Activated effector memory CD4-positive, alpha-beta T cell treated with anti-CD3 and anti-CD28 coated beads, Interleukin-2, amount 50 U/mL, for 16 hours (primary cell): ENCODE data around the gene COIL.
A peak's percentile ranks its signal among the peaks of the same experiment; 100 is the strongest.

ENCODE experiments used
- DNase-seq: peaks from one replicate; pipeline ENCODE4 v3.0.0-alpha.2; 2020

Gene COIL

GRCh38 chr17:56903560-56903959, 57.3 kb downstream of the COIL start:
- no peak for DNase-seq

DNA sequence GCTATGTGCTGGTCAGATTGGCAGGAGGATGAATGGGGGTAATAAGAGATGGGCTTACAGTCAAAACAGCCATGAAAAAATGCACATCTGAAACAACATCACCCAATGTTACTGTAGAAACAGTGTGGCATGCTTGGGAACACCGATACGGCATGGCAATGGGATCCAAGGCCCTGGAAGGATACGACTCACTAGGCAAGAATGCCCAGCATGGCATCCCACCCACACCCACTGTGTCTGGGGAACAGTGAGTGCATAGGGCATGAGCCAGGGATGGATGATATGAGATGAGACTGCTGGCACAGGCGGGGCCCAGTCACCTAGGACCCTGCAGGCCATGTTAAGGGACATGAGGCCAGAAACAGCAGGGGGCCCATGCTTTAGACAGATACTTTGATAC, 58.5 kb downstream of the COIL start:
- DNase-seq = no peak

DNA sequence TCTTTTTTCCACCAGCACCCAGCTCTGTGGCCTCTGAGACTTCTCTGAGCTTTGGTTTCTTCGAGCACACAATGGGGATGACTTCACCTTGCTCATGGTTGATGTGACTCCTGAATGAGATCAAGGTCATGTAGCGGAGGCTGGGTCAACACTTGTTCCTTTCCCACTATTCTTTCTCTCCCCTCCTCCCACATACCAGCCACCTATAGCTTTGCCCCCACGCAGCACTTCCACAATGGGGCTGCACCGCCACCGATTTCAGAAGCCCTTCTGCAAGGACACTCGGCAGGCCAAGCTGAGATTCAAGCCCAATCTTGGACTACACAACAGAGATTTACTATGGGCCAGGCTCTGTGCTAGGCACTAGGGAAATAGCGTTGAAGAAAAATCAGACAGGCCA, 61.4 kb downstream of the COIL start:
- DNase-seq = peak; percentile 28

DNA sequence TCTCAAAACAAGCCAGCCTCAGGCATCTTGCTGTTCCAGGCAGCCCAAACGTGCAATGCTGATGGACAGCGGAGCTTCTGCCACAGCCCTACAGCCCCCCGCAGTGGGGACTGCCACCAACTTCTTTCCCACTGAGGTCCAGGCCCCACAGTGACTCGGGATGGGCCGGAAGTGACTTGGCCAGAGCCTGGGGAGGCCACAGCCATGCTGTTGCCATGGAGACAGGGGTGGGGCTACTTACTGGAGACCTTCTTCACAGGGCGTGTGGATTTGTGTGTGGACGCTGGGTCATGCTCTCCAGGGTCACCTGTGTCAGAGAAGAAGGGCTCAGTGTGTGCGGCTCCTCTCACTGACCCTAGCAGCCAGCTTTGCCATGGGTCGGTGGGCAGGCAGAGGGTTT, 62.0 kb downstream of the COIL start:
- DNase-seq = peak; percentile 59

DNA sequence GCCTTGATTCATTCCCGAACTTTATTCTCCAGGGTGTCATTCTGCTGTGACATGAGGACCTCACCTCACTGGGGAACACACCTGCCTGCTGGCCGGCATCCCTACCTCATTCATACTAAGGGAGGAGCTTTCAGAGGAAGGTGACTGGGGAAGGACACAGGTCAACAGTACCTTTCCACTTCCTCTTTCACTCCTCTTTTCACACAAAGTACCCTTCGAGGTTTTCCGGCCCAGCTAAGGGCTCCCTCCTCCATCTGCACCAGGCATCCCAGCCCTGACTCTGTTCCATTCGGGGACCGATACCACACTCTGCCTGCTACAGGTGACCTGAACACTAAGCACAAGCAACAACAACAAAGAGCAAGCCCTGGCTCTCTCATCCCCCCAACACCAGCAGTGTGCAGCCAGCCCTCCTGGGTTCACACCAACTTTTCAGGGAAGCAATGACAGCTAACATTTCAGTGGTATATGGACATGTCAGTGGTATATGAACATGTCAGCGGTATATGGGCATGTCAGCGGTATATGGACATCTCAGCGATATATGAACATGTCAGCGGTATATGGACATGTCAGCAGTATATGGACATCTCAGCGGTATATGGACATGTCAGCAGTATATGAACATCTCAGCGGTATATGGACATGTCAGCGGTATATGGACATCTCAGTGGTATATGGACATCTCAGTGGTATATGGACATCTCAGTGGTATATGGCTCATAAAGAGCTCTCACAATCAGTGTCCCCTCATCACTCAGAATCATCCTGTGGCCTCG, 63.0 kb downstream of the COIL start:
- DNase-seq = no peak

GRCh38 chr17:56896968-56897359, 63.9 kb downstream of the COIL start:
- no peak for DNase-seq

- DNase-seq = no peak
These were observed 64.5 kb downstream of the COIL start for GRCh38 chr17:56896217-56896967.

GRCh38 chr17:56894859-56895455, 65.9 kb downstream of the COIL start:
- DNase-seq = no peak

- no peak for DNase-seq
These were observed 67.3 kb downstream of the COIL start for GRCh38 chr17:56893503-56893902.

- no peak for DNase-seq
These were observed 68.5 kb downstream of the COIL start for GRCh38 chr17:56892333-56892732.

DNA sequence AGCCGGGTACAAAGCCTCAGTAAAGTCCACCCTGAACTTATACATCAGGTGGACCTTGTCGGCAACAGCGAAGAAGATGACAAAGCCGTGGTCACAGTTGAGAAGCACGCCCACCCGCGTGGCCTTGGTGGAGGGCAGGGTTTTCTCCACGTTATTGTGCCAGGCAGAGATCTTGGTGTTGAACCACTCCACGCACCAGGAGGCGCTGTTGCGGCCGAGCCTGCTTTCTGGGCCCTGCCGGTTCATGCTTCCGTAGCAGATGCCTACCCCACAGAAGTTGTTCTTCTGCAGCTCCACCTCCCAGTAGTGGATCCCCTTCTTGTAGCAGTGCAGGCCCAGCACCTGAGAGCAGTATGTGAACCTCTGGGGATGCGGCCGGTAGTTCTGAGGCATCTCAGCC, 69.1 kb downstream of the COIL start:
- DNase-seq = peak; percentile 82

GRCh38 chr17:56890906-56891674, 69.8 kb downstream of the COIL start:
- DNase-seq = no peak

GRCh38 chr17:56890390-56890789, 70.5 kb downstream of the COIL start:
- no peak for DNase-seq
